ENCODE results near the gene MAOA.

The MAOA gene

DNA sequence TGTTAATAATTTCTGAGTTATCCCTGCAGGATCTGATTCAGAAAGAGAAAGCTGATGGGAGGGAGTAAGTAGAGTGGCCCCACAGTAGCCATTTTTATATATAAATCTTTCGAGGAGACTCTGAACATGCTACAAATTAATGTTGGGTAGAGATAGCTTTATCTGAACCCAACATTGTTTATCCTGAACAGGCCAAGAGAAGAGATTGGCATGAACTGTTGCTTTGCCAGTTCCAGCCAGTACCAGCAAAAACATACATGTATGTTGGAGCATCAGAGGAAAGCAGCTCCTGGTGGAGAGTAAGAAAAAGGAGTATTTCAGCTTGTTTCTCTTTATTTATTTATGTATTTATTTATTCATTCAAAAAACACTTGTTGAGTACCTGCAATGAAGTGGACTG is 1.6 kb downstream of the MAOA start:
- H3K79me2 ChIP-seq (ENCODE audit: insufficient read depth, low read length), result no peaks in the 10 kb centered on the region
- no peaks in the 10 kb centered on the region for H3F3A ChIP-seq (ENCODE audit: low read depth)
- H3K9ac ChIP-seq (ENCODE audit: low read depth, low read length, poor library complexity, severe bottlenecking), result no peak overlapping the region
- H3K27me3 ChIP-seq (ENCODE audit: insufficient read depth, low read length, poor library complexity, severe bottlenecking), result no peaks in the 10 kb centered on the region
- H4K20me1 ChIP-seq (ENCODE audit: insufficient read depth, low read length, poor library complexity, severe bottlenecking), result no peaks in the 10 kb centered on the region
- no peak overlapping the region for H3K4me2 ChIP-seq (ENCODE audit: low read depth, low read length, poor library complexity, severe bottlenecking)
- no peaks in the 10 kb centered on the region for H3K36me3 ChIP-seq (ENCODE audit: insufficient read depth, low read length)
- H3K9me3 ChIP-seq (ENCODE audit: insufficient read depth, low read depth, low read length), result no peaks in the 10 kb centered on the region
- H2AFZ ChIP-seq (ENCODE audit: low read length), result no peak overlapping the region
- H3K4me1 ChIP-seq (ENCODE audit: insufficient read depth, low read length, poor library complexity, severe bottlenecking), result peaks cover 8% of the 10 kb centered on the region
- no peaks in the 10 kb centered on the region for H3K9me2 ChIP-seq (replicated peaks; ENCODE audit: low read depth, low read length)
- TF ChIP-seq, protein P1, sequence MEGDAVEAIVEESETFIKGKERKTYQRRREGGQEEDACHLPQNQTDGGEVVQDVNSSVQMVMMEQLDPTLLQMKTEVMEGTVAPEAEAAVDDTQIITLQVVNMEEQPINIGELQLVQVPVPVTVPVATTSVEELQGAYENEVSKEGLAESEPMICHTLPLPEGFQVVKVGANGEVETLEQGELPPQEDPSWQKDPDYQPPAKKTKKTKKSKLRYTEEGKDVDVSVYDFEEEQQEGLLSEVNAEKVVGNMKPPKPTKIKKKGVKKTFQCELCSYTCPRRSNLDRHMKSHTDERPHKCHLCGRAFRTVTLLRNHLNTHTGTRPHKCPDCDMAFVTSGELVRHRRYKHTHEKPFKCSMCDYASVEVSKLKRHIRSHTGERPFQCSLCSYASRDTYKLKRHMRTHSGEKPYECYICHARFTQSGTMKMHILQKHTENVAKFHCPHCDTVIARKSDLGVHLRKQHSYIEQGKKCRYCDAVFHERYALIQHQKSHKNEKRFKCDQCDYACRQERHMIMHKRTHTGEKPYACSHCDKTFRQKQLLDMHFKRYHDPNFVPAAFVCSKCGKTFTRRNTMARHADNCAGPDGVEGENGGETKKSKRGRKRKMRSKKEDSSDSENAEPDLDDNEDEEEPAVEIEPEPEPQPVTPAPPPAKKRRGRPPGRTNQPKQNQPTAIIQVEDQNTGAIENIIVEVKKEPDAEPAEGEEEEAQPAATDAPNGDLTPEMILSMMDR (conservative IDR thresholded peaks at IDR 0.05; ENCODE audit: low read length), result no peak
- no peak for TF ChIP-seq EZH2phosphoT487 (IDR thresholded peaks at IDR 0.05; ENCODE audit: borderline replicate concordance)
- H3K4me3 ChIP-seq (ENCODE audit: low read length, poor library complexity, severe bottlenecking), result no peak overlapping the region

DNA sequence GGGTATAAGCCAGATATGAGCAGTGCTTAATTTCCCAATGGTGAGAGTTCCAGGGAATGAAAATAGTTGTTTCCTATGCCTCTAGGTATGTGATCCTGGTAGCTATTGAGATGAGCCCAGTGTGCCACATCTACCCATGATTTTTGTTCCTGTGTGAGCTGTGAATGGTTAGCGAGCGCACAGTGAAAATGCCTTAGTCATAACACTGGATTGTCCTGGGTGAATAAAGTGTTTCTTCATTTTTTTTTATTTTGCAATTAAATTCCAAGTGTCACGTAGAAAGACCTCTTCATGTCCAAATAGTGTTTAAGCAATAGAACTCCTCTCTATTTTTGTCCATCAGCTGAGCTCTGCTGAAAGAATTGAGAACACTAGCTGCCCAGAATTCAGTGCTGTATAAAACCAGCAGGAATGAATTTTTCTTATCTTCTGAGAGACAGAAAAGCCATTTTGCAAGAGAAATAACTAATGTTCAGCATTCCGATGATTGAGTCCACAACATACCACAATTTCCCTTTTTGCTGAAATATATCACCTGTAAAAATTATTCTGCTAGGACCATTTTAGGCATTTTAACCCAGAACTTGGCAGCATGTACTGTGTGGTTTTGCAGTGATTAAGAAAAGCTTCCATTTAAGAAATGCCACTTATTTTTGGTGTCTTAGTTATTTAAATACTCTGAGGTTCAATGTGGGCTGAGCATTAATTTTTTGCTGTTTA is 5.6 kb downstream of the MAOA start:
- Histone ChIP-seq H3K79me2 (ENCODE audit: insufficient read depth, low read length) (no peaks in the 10 kb centered on the region), H4K20me1 (ENCODE audit: insufficient read depth, low read length, poor library complexity, severe bottlenecking) (no peaks in the 10 kb centered on the region)

DNA sequence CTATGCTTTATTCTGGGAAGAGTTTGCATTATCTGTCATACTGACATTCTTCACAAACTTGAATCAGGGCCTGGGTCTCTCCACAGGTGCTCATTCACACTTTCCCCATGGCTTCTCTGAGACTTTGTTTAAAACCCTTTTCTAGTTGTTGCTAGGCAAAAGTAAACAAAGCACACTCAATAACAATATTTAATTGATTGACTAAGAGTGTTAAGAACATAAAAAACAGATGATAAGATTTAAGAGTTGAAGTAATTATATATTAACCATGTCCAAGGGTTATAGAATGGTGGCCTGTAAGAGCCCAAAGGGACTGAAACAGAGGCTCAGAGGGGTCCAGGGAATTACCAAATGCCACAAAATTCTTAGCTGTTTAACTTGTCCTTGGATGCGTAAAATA is 7.1 kb downstream of the MAOA start:
- no peaks in the 10 kb centered on the region for H3K27me3 ChIP-seq (ENCODE audit: insufficient read depth, low read length, poor library complexity, severe bottlenecking)
- H4K20me1 ChIP-seq (ENCODE audit: insufficient read depth, low read length, poor library complexity, severe bottlenecking), result no peaks in the 10 kb centered on the region
- TF ChIP-seq EZH2phosphoT487 (IDR thresholded peaks at IDR 0.05; ENCODE audit: borderline replicate concordance), result no peak
- TF ChIP-seq, protein P1 (conservative IDR thresholded peaks at IDR 0.05; ENCODE audit: low read length), result no peak
- no peaks in the 10 kb centered on the region for H3K9me3 ChIP-seq (ENCODE audit: insufficient read depth, low read depth, low read length)
- no peak overlapping the region for H2AFZ ChIP-seq (ENCODE audit: low read length)
- no peaks in the 10 kb centered on the region for H3K36me3 ChIP-seq (ENCODE audit: insufficient read depth, low read length)
- no peak overlapping the region for H3K9ac ChIP-seq (ENCODE audit: low read depth, low read length, poor library complexity, severe bottlenecking)
- no peaks in the 10 kb centered on the region for H3K79me2 ChIP-seq (ENCODE audit: insufficient read depth, low read length)
- no peaks in the 10 kb centered on the region for H3F3A ChIP-seq (ENCODE audit: low read depth)
- no peak overlapping the region for H3K4me2 ChIP-seq (ENCODE audit: low read depth, low read length, poor library complexity, severe bottlenecking)
- no peaks in the 10 kb centered on the region for H3K4me1 ChIP-seq (ENCODE audit: insufficient read depth, low read length, poor library complexity, severe bottlenecking)
- no peaks in the 10 kb centered on the region for H3K9me2 ChIP-seq (replicated peaks; ENCODE audit: low read depth, low read length)
- H3K4me3 ChIP-seq (ENCODE audit: low read length, poor library complexity, severe bottlenecking), result no peak overlapping the region

More for the DNA sequence above, 5.6 kb downstream of the MAOA start:
- Histone ChIP-seq H3K4me2 (ENCODE audit: low read depth, low read length, poor library complexity, severe bottlenecking) (no peak overlapping the region), H3K9me3 (ENCODE audit: insufficient read depth, low read depth, low read length) (no peaks in the 10 kb centered on the region), H3K4me1 (ENCODE audit: insufficient read depth, low read length, poor library complexity, severe bottlenecking) (no peaks in the 10 kb centered on the region), H3K27me3 (ENCODE audit: insufficient read depth, low read length, poor library complexity, severe bottlenecking) (no peaks in the 10 kb centered on the region), H3K36me3 (ENCODE audit: insufficient read depth, low read length) (no peaks in the 10 kb centered on the region), H2AFZ (ENCODE audit: low read length) (no peak overlapping the region), H3K4me3 (ENCODE audit: low read length, poor library complexity, severe bottlenecking) (no peak overlapping the region), H3K9me2 (replicated peaks; ENCODE audit: low read depth, low read length) (no peaks in the 10 kb centered on the region), H3K9ac (ENCODE audit: low read depth, low read length, poor library complexity, severe bottlenecking) (no peak overlapping the region), H3F3A (ENCODE audit: low read depth) (no peaks in the 10 kb centered on the region)
- TF ChIP-seq EZH2phosphoT487 (IDR thresholded peaks at IDR 0.05; ENCODE audit: borderline replicate concordance), result no peak
- TF ChIP-seq, protein P1 (conservative IDR thresholded peaks at IDR 0.05; ENCODE audit: low read length), result no peak

Data from Loucy (cell line).